ENCODE measurements around the gene TCEA3.

GRCh38 chr1:23402286-23403037 is 22.1 kb downstream of the TCEA3 start:
- no peak for TF ChIP-seq CTCF (IDR thresholded peaks at IDR 0.05 in 4 of 5, conservative IDR thresholded peaks at IDR 0.05 in 1 of 5)
- TF ChIP-seq POLR2A (IDR thresholded peaks at IDR 0.05), result no peak

All from gastrocnemius medialis (tissue), 4 donors.